NCI-H2227 (cell line): Measurements from ENCODE around the gene SCARF2.
A peak's percentile ranks its signal among the peaks of the same experiment; 100 is the strongest.
"Not testable (repeated sequence)": the region's sequence is repeated elsewhere in the genome, so short reads cannot be mapped to it uniquely, and the experiment has no call there.

Experiments
- DNase-seq: peaks from one replicate; lab custom pipeline; 2025; ENCODE audit not compliant: unreplicated experiment; lab: John Stamatoyannopoulos, UW

Gene SCARF2

GRCh38 chr22:20437613-20438426 is at the start of gene SCARF2:
SCARF2 (minus strand) TSS chr22:20437825; CDS start chr22:20437754, 71 bp downstream.
- DNase-seq, result peak; percentile 73

- no peak for DNase-seq
Observed at GRCh38 chr22:20486229-20486628, 48.6 kb upstream of the SCARF2 start.

- no peak for DNase-seq
Observed at GRCh38 chr22:20484948-20485683, 47.5 kb upstream of the SCARF2 start.

- no peak for DNase-seq
Observed at GRCh38 chr22:20483771-20484170, 46.1 kb upstream of the SCARF2 start.

GRCh38 chr22:20483143-20483506 is 45.5 kb upstream of the SCARF2 start:
- DNase-seq, result not testable (repeated sequence)

GRCh38 chr22:20479612-20480196 is 42.1 kb upstream of the SCARF2 start:
- no peak for DNase-seq

GRCh38 chr22:20478059-20478458 is 40.4 kb upstream of the SCARF2 start:
- not testable (repeated sequence) for DNase-seq

- not testable (repeated sequence) for DNase-seq
Observed at GRCh38 chr22:20475569-20475968, 37.9 kb upstream of the SCARF2 start.

GRCh38 chr22:20475115-20475436 is 37.5 kb upstream of the SCARF2 start:
- DNase-seq, result no peak

- no peak for DNase-seq
Observed at GRCh38 chr22:20472629-20473442, 35.2 kb upstream of the SCARF2 start.

GRCh38 chr22:20471126-20471833 is 33.7 kb upstream of the SCARF2 start:
- no peak for DNase-seq

- not testable (repeated sequence) for DNase-seq
Observed at GRCh38 chr22:20470525-20470924, 32.9 kb upstream of the SCARF2 start.

GRCh38 chr22:20469110-20469868 is 31.7 kb upstream of the SCARF2 start:
- DNase-seq, result no peak

- no peak for DNase-seq
Observed at GRCh38 chr22:20466659-20467379, 29.2 kb upstream of the SCARF2 start.

- no peak for DNase-seq
Observed at GRCh38 chr22:20465759-20466077, 28.1 kb upstream of the SCARF2 start.

GRCh38 chr22:20464912-20465758 is 27.5 kb upstream of the SCARF2 start:
- no peak for DNase-seq

GRCh38 chr22:20464096-20464614 is 26.5 kb upstream of the SCARF2 start:
- DNase-seq, result no peak
